ENCODE measurements around the gene MKNK2. TPM values are rescaled to one million over a fixed set of nuclear protein-coding genes. Genes with fewer than 3 reads are reported as not detected.

Gene MKNK2
- total and polyA plus RNA-seq, 4 donors, result 107 to 333 (median 160) TPM

DNA sequence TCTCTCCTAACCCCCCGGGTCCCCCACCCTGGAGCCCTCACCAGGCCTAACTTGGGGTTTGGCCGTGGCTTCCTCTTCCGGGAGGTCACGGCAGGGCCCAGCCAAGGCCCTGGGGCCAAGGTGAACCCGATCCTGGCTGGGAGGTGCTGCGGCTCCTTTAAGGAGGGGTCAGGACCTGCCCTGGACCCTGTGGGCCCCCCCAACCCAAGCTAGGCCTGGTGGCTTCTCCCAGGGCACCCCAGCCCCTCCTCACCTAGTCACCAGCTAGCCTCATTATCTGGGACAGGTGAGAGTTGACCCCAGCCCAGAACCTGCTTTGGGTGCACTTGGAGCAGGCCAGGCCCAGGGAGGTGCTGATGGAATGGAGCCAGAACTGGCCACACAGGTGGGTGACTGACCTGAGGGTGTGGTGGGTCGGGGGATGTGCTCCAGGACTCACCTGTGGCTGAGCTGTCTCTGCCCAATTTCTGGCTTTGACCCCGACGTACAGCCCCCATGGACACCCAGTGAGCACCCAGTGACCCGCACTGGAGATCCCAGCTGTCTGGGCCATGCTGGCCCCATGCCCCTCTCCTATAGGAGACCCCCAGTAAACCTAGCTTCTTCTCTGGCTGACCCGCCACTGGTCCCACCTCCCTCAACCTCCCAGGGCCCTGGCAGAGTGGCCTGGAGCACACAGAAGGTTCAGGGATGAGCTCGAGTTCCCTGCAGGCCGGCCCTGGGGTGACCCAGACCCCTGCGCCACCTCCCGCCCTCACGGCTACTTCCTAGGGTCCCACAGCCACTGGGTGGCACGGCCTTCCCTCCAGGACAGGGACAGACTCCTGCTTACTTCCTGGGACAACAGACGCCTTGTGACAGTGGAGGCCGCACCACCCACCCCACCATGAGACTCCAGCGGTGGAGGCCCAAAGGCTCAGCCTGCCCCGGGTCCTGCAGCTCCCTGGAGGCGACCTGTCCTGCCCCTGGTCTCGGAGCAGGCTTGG, 6.7 kb upstream of the MKNK2 start:
- no peak for ATAC-seq (ENCODE audit: insufficient read depth, low FRiP score)
- Histone ChIP-seq H3K9ac (ENCODE audit: insufficient read depth in 1 of 2, low read length in 2 of 2) (no peak overlapping the region), H3K27ac (ENCODE audit: low read depth in 1 of 2, low read length in 1 of 2) (peak overlapping the region in 1 of 2 donors; percentile 97), H3K27me3 (ENCODE audit: control insufficient read depth in 3 of 3, insufficient read depth in 3 of 3, low read length in 2 of 3) (no peaks in the 10 kb centered on the region), H3K4me1 (ENCODE audit: control insufficient read depth in 5 of 5, insufficient read depth in 5 of 5, low read length in 5 of 5) (peaks cover 5 to 43% (median 33%) of the 10 kb centered on the region in 5 donors), H3K9me3 (ENCODE audit: control insufficient read depth in 4 of 4, insufficient read depth in 3 of 4, low read length in 3 of 4) (no peaks in the 10 kb centered on the region), H3K36me3 (ENCODE audit: control insufficient read depth in 4 of 4, insufficient read depth in 4 of 4, low read length in 4 of 4) (no peaks in the 10 kb centered on the region), H3K4me3 (no peak overlapping the region)
- TF ChIP-seq, protein P1, sequence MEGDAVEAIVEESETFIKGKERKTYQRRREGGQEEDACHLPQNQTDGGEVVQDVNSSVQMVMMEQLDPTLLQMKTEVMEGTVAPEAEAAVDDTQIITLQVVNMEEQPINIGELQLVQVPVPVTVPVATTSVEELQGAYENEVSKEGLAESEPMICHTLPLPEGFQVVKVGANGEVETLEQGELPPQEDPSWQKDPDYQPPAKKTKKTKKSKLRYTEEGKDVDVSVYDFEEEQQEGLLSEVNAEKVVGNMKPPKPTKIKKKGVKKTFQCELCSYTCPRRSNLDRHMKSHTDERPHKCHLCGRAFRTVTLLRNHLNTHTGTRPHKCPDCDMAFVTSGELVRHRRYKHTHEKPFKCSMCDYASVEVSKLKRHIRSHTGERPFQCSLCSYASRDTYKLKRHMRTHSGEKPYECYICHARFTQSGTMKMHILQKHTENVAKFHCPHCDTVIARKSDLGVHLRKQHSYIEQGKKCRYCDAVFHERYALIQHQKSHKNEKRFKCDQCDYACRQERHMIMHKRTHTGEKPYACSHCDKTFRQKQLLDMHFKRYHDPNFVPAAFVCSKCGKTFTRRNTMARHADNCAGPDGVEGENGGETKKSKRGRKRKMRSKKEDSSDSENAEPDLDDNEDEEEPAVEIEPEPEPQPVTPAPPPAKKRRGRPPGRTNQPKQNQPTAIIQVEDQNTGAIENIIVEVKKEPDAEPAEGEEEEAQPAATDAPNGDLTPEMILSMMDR (IDR thresholded peaks at IDR 0.05; ENCODE audit: control extremely low read depth, extremely low read depth), result no peak
- DNase-seq, result no peak
- 79 to 80% methylated on average over 20 to 23 of the region's 23 CpGs for WGBS, 2 donors

DNA sequence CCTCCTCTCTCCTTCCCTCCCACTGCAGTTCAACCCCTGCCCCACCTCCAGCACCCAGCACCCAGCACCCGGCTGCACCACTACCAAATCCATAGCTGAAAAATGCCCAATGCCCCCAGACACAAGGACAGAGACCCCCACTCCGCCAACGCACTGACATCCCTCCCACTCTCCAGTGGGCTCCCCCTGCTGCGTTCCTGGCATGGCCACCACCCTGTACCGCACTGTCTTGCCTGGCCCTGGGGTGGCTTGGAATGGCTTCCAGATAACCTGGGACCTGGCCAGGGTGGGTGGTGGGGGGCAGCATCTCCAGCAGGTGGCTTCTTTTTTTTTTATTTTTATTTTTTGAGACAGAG, 5.8 kb upstream of the MKNK2 start:
- H3K27me3 ChIP-seq (ENCODE audit: control insufficient read depth in 3 of 3, insufficient read depth in 3 of 3, low read length in 2 of 3), result no peaks in the 10 kb centered on the region
- TF ChIP-seq, protein P1 (IDR thresholded peaks at IDR 0.05; ENCODE audit: control extremely low read depth, extremely low read depth), result no peak
- 38% methylated on average over 5 of the region's 5 CpGs for WGBS, 2 donors
- peaks cover 8 to 42% (median 31%) of the 10 kb centered on the region in 5 donors for H3K4me1 ChIP-seq (ENCODE audit: control insufficient read depth in 5 of 5, insufficient read depth in 5 of 5, low read length in 5 of 5)
- H3K27ac ChIP-seq (ENCODE audit: low read depth in 1 of 2, low read length in 1 of 2), result peak overlapping the region in 1 of 2 donors; percentile 87
- no peaks in the 10 kb centered on the region for H3K9me3 ChIP-seq (ENCODE audit: control insufficient read depth in 4 of 4, insufficient read depth in 3 of 4, low read length in 3 of 4)
- H3K4me3 ChIP-seq, result no peak overlapping the region
- DNase-seq (no peak), ATAC-seq (ENCODE audit: insufficient read depth, low FRiP score) (no peak)
- no peaks in the 10 kb centered on the region for H3K36me3 ChIP-seq (ENCODE audit: control insufficient read depth in 4 of 4, insufficient read depth in 4 of 4, low read length in 4 of 4)
- no peak overlapping the region for H3K9ac ChIP-seq (ENCODE audit: insufficient read depth in 1 of 2, low read length in 2 of 2)

DNA sequence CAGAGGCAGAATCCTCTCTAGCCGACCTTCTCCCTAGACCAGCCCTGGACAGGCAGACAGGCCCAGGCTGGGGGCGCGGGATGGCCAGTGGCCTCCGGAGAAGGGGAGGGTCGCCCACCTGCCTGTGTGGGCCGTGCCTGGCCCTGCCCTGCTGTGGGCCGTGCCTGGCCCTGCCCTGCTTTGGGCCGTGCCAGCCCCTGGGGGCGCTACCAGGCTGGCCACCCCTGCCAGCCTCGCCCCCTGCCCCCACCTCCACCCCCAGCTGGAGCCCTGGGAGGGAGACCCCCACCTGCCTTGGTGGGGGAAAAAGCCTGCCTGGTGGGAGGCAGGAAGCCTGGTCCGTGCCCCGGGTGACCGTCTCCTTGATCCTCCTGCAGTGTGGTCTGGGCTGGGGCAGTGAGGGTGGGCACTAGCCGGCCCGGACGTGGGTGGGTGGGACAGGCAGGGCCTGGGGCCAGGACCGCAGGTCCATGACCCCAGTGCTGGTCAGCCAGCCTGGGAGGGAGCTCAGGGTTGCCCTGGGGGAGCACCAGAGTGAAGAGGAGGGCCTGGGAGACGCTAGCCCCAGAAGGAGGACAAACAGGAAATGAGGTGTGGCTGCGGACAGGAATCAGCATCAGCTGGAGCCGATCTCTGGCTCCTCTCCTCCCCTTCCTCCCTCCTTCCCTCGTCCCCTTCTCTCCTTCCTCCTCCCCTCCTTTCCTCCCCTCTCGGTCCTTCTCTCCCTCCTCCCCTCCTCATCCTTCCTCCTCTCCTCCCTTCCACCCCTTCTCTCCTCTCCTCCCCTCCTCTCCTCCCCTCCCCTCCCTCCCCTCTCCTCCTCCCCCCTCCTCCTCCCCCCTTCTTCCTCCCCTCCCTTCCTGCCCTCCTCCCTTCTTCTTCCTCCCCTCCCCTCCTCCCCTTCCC, 5.1 kb upstream of the MKNK2 start:
- no peaks in the 10 kb centered on the region for H3K36me3 ChIP-seq (ENCODE audit: control insufficient read depth in 4 of 4, insufficient read depth in 4 of 4, low read length in 4 of 4)
- no peak overlapping the region for H3K4me3 ChIP-seq
- TF ChIP-seq, protein P1 (IDR thresholded peaks at IDR 0.05; ENCODE audit: control extremely low read depth, extremely low read depth), result no peak
- 21% methylated on average over 17 to 22 of the region's 22 CpGs for WGBS, 2 donors
- peak overlapping the region; percentile 73 to 95 for H3K27ac ChIP-seq (ENCODE audit: low read depth in 1 of 2, low read length in 1 of 2)
- ATAC-seq (ENCODE audit: insufficient read depth, low FRiP score) (no peak), DNase-seq (peak; percentile 84 to 97 (median 87))
- peaks cover 8 to 47% (median 37%) of the 10 kb centered on the region in 5 donors for H3K4me1 ChIP-seq (ENCODE audit: control insufficient read depth in 5 of 5, insufficient read depth in 5 of 5, low read length in 5 of 5)
- no peaks in the 10 kb centered on the region for H3K27me3 ChIP-seq (ENCODE audit: control insufficient read depth in 3 of 3, insufficient read depth in 3 of 3, low read length in 2 of 3)
- peak overlapping the region; percentile 11 to 68 for H3K9ac ChIP-seq (ENCODE audit: insufficient read depth in 1 of 2, low read length in 2 of 2)
- no peaks in the 10 kb centered on the region for H3K9me3 ChIP-seq (ENCODE audit: control insufficient read depth in 4 of 4, insufficient read depth in 3 of 4, low read length in 3 of 4)
